Measurements from ENCODE around the gene APOE. TPM values are rescaled to one million over a fixed set of nuclear protein-coding genes. Genes with fewer than 3 reads are reported as not detected.

Gene APOE
- total and polyA plus RNA-seq, 2 of the 13 experiments (the other 11 are each of a cell fraction or from before 2014, with no cell fraction given) = 1,328 to 1,470 TPM

DNA sequence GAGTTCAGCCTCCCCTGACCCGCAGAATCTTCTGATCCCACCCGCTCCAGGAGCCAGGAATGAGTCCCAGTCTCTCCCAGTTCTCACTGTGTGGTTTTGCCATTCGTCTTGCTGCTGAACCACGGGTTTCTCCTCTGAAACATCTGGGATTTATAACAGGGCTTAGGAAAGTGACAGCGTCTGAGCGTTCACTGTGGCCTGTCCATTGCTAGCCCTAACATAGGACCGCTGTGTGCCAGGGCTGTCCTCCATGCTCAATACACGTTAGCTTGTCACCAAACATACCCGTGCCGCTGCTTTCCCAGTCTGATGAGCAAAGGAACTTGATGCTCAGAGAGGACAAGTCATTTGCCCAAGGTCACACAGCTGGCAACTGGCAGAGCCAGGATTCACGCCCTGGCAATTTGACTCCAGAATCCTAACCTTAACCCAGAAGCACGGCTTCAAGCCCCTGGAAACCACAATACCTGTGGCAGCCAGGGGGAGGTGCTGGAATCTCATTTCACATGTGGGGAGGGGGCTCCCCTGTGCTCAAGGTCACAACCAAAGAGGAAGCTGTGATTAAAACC is 1.1 kb upstream of the APOE start:
- Histone ChIP-seq H3K4me1 (ENCODE audit: insufficient read depth, low read length) (peaks cover 46% of the 10 kb centered on the region), H3K4me2 (ENCODE audit: low read depth, low read length) (peak overlapping the region; percentile 88), H3K27ac (ENCODE audit: extremely low read length, insufficient read depth, low read length) (peak overlapping the region; percentile 90), H4K20me1 (ENCODE audit: insufficient read depth, low read length) (peaks cover 14% of the 10 kb centered on the region), H2AFZ (ENCODE audit: low read length) (no peak overlapping the region), H3K9ac (ENCODE audit: insufficient read depth, low read depth, low read length) (peak overlapping the region; percentile 87), H3K27me3 (ENCODE audit: control insufficient read depth in 1 of 2, insufficient read depth in 2 of 2, low read length in 2 of 2) (no peaks in the 10 kb centered on the region; a peak in 1 of 5 replicates), H3K4me3 (replicated peaks in 1 of 3; ENCODE audit: insufficient read depth in 1 of 3, low read depth in 2 of 3, low read length in 3 of 3) (peak overlapping the region; percentile 1 to 93 (median 87)), H3K36me3 (replicated peaks in 1 of 2; ENCODE audit: control insufficient read depth in 1 of 2, insufficient read depth in 2 of 2, low read length in 2 of 2) (peaks cover 24 to 50% of the 10 kb centered on the region in 2 experiments), H3K79me2 (ENCODE audit: insufficient read depth, low read length) (peaks cover 24% of the 10 kb centered on the region), H3K9me3 (ENCODE audit: low read length) (no peaks in the 10 kb centered on the region)
- BruUV-seq (replicated peaks) = no TSS peak
- POLR2A ChIA-PET = interaction anchor here (0.5 to 14.7 kb wide), 24 partner anchors 9 to 187 kb away, joined by 3 to 317 read pairs (median 6); partner anchors contain the start of genes APOC1, APOC2, CLASRP and CLPTM1
- CTCF ChIA-PET (ENCODE audit: low intra/inter-chr PET ratio, low total read pairs) = interaction anchor here (1.3 to 3.6 kb wide), 3 partner anchors 20 to 51 kb away, joined by 3 to 51 read pairs (median 4); no protein-coding TSS in a partner anchor
- ATAC-seq (peak; percentile 23), FAIRE-seq (no peak), DNase-seq (ENCODE audit: low spot score) (peak; percentile 34)
- intact Hi-C loops (cut with micrococcal nuclease; ENCODE audit: unreplicated experiment) = no loop called here
- 49% methylated on average over 9 of the region's 12 CpGs for WGBS (ENCODE audit: low lambda C conversion rate)
- in situ Hi-C loops (cut with HindIII; ENCODE audit: extremely low pct_ligation_motif_present, low pct_unique_long_range_greater_than_20kb) = no loop called here
- TF ChIP-seq ZMYM4 (CRISPR knock-in tag; IDR thresholded peaks at IDR 0.05) (0 out of 2 replicates have a peak, but pooled peaks have one; percentile 20), ZNF772 (CRISPR knock-in tag; IDR thresholded peaks at IDR 0.05) (0 out of 2 replicates have a peak, but pooled peaks have one; percentile 14), ZNF550 (CRISPR knock-in tag; IDR thresholded peaks at IDR 0.05; ENCODE audit: borderline replicate concordance) (0 out of 2 replicates have a peak, but pooled peaks have one; percentile 48), SIN3A (IDR thresholded peaks at IDR 0.05; ENCODE audit: borderline replicate concordance, low read depth, low read length) (peak; percentile 28; the same call in 1 of the 2 replicates), ZBTB7A (CRISPR knock-in tag; IDR thresholded peaks at IDR 0.05) (peak; percentile 95), ZNF768 (CRISPR knock-in tag; IDR thresholded peaks at IDR 0.05) (peak; percentile 99), SNAI1 (CRISPR knock-in tag; IDR thresholded peaks at IDR 0.05; ENCODE audit: borderline replicate concordance) (peak; percentile 5; the same call in 1 of the 2 replicates), RELA (CRISPR knock-in tag; IDR thresholded peaks at IDR 0.05) (no peak), NONO (IDR thresholded peaks at IDR 0.05) (no peak), NONO (CRISPR knock-in tag; conservative IDR thresholded peaks at IDR 0.05) (peak; percentile 50; the same call in 1 of the 2 replicates), FOXP4 (CRISPR knock-in tag; IDR thresholded peaks at IDR 0.05) (no peak), POLR2A (IDR thresholded peaks at IDR 0.05; ENCODE audit: insufficient read depth in 1 of 2, low read depth in 2 of 2, low read length in 2 of 2) (peak; percentile 34 to 50; a peak in 3 of 4 replicates)
- TF ChIP-seq, protein P1, sequence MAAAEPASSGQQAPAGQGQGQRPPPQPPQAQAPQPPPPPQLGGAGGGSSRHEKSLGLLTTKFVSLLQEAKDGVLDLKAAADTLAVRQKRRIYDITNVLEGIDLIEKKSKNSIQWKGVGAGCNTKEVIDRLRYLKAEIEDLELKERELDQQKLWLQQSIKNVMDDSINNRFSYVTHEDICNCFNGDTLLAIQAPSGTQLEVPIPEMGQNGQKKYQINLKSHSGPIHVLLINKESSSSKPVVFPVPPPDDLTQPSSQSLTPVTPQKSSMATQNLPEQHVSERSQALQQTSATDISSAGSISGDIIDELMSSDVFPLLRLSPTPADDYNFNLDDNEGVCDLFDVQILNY (CRISPR knock-in tag; conservative IDR thresholded peaks at IDR 0.05) = no peak
- TF ChIP-seq, protein P2, sequence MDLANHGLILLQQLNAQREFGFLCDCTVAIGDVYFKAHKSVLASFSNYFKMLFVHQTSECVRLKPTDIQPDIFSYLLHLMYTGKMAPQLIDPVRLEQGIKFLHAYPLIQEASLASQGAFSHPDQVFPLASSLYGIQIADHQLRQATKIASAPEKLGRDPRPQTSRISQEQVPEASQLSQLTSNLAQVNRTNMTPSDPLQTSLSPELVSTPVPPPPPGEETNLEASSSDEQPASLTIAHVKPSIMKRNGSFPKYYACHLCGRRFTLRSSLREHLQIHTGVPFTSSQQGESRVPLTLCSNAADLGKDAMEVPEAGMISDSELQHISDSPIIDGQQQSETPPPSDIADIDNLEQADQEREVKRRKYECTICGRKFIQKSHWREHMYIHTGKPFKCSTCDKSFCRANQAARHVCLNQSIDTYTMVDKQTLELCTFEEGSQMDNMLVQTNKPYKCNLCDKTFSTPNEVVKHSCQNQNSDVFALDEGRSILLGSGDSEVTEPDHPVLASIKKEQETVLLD (CRISPR knock-in tag; IDR thresholded peaks at IDR 0.05; ENCODE audit: low read depth) = 0 out of 2 replicates have a peak, but pooled peaks have one; percentile 25
- TF ChIP-seq, protein P3, sequence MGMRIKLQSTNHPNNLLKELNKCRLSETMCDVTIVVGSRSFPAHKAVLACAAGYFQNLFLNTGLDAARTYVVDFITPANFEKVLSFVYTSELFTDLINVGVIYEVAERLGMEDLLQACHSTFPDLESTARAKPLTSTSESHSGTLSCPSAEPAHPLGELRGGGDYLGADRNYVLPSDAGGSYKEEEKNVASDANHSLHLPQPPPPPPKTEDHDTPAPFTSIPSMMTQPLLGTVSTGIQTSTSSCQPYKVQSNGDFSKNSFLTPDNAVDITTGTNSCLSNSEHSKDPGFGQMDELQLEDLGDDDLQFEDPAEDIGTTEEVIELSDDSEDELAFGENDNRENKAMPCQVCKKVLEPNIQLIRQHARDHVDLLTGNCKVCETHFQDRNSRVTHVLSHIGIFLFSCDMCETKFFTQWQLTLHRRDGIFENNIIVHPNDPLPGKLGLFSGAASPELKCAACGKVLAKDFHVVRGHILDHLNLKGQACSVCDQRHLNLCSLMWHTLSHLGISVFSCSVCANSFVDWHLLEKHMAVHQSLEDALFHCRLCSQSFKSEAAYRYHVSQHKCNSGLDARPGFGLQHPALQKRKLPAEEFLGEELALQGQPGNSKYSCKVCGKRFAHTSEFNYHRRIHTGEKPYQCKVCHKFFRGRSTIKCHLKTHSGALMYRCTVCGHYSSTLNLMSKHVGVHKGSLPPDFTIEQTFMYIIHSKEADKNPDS (CRISPR knock-in tag; IDR thresholded peaks at IDR 0.05) = peak; percentile 1; the same call in 1 of the 2 replicates

Data from HepG2 (cell line).